MM.1S (cell line): ENCODE data around the gene ITGA2.
"Not testable (repeated sequence)": the region's sequence is repeated elsewhere in the genome, so short reads cannot be mapped to it uniquely, and the experiment has no call there.

ENCODE experiments used
- DNase-seq: peaks from one replicate; pipeline ENCODE4 v3.0.0-alpha.2; 2015
- H2AFZ ChIP-seq: fragments of 300-600 bp; sonication (generic); 2 replicates; pipeline ENCODE4 v1.6.0; 2016; ENCODE audit warnings: antibody characterized with exemption, low read length
- H3F3A ChIP-seq: fragments of 300-600 bp; sonication (generic); 2 replicates; pipeline ENCODE4 v1.6.1; 2016; ENCODE audit warnings: mild to moderate bottlenecking, antibody characterized with exemption, low read length, moderate library complexity, mixed read lengths; ENCODE audit not compliant: insufficient read depth
- H3K27ac ChIP-seq: fragments of 300-600 bp; sonication (generic); 2 replicates; pipeline ENCODE4 v1.5.1; 2016; ENCODE audit warnings: mild to moderate bottlenecking, low read length
- H3K27me3 ChIP-seq: fragments of 300-600 bp; sonication (generic); replicated peaks from 2 replicates; pipeline ENCODE4 v1.6.0; 2016; ENCODE audit warnings: low read length; ENCODE audit not compliant: insufficient read depth
- H3K36me3 ChIP-seq: fragments of 300-600 bp; sonication (generic); replicated peaks from 2 replicates; pipeline ENCODE4 v1.6.1; 2016; ENCODE audit warnings: mild to moderate bottlenecking, low read length, mixed read lengths; ENCODE audit not compliant: insufficient read depth
- H3K4me1 ChIP-seq: fragments of 300-600 bp; sonication (generic); 2 replicates; pipeline ENCODE4 v1.6.1; 2016; ENCODE audit warnings: low read length, mixed read lengths
- H3K4me2 ChIP-seq: fragments of 300-600 bp; sonication (generic); 2 replicates; pipeline ENCODE4 v1.6.0; 2016; ENCODE audit warnings: low read depth, low read length
- H3K4me3 ChIP-seq: fragments of 300-600 bp; sonication (generic); 2 replicates; pipeline ENCODE4 v1.5.1; 2016; ENCODE audit warnings: low read length, mixed read lengths
- H3K79me2 ChIP-seq: fragments of 300-600 bp; sonication (generic); 2 replicates; pipeline ENCODE4 v1.6.1; 2016; ENCODE audit warnings: mixed run types, low read length, mixed read lengths
- H3K9ac ChIP-seq: fragments of 300-600 bp; sonication (generic); 2 replicates; pipeline ENCODE4 v1.6.1; 2016; ENCODE audit warnings: low read length, mixed read lengths
- H3K9me2 ChIP-seq: fragments of 300-600 bp; sonication (generic); replicated peaks from 2 replicates; pipeline ENCODE4 v1.6.1; 2016; ENCODE audit warnings: mild to moderate bottlenecking, low read length, mixed read lengths; ENCODE audit not compliant: insufficient read depth
- H3K9me3 ChIP-seq: fragments of 300-600 bp; sonication (generic); replicated peaks from 2 replicates; pipeline ENCODE4 v1.6.1; 2016; ENCODE audit warnings: mild to moderate bottlenecking, low read length, mixed read lengths; ENCODE audit not compliant: insufficient read depth
- H4K20me1 ChIP-seq: fragments of 300-600 bp; sonication (generic); 2 replicates; pipeline ENCODE4 v1.6.1; 2016; ENCODE audit warnings: mild to moderate bottlenecking, low read length, moderate library complexity, mixed read lengths; ENCODE audit not compliant: insufficient read depth
- EZH2 ChIP-seq: fragments of 300-600 bp; sonication (generic); optimal IDR thresholded peaks from 2 replicates; pipeline ENCODE3; 2017; ENCODE audit warnings: low read depth, mild to moderate bottlenecking, antibody characterized with exemption, low read length, mixed read lengths
- EZH2phosphoT487 ChIP-seq: fragments of 300-600 bp; sonication (generic); IDR thresholded peaks from 2 replicates; pipeline ENCODE4 v1.6.1; 2018; ENCODE audit warnings: antibody characterized with exemption, low read length
- TF ChIP-seq, protein P1 (sequence below): fragments of 300-600 bp; sonication (generic); IDR thresholded peaks from 2 replicates; pipeline ENCODE4 v1.5.1; 2016; ENCODE audit warnings: antibody characterized with exemption, low read length, mixed read lengths

The ITGA2 gene

DNA sequence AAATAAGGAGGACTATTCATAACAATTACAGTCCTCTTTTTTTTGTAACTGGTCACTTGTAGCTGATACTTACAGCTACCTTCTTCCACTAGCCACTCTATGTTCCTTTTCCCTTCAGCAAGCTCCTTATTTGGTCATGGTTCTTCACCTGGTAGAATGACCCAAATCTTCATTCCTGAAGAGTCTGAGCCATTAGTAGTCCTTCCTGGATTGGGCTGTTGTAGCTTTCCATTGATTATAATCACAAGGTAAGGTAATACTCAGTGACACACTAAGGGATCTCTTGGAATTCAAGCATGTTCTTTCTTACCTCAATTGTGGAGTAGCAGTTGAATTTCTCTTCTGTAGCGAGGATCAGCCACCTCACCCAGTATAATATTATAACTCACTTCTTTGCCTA lies 25.5 kb upstream of the ITGA2 start:
- no peak for TF ChIP-seq EZH2
- TF ChIP-seq, protein P1, sequence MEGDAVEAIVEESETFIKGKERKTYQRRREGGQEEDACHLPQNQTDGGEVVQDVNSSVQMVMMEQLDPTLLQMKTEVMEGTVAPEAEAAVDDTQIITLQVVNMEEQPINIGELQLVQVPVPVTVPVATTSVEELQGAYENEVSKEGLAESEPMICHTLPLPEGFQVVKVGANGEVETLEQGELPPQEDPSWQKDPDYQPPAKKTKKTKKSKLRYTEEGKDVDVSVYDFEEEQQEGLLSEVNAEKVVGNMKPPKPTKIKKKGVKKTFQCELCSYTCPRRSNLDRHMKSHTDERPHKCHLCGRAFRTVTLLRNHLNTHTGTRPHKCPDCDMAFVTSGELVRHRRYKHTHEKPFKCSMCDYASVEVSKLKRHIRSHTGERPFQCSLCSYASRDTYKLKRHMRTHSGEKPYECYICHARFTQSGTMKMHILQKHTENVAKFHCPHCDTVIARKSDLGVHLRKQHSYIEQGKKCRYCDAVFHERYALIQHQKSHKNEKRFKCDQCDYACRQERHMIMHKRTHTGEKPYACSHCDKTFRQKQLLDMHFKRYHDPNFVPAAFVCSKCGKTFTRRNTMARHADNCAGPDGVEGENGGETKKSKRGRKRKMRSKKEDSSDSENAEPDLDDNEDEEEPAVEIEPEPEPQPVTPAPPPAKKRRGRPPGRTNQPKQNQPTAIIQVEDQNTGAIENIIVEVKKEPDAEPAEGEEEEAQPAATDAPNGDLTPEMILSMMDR = no peak
- TF ChIP-seq EZH2phosphoT487 = no peak
- H3F3A ChIP-seq = no peaks in the 10 kb centered on the region
- H3K4me3 ChIP-seq = no peak overlapping the region
- no peaks in the 10 kb centered on the region for H3K27me3 ChIP-seq
- H4K20me1 ChIP-seq = no peaks in the 10 kb centered on the region
- H3K36me3 ChIP-seq = no peaks in the 10 kb centered on the region
- no peak for DNase-seq
- no peak overlapping the region for H3K27ac ChIP-seq
- no peaks in the 10 kb centered on the region for H3K4me1 ChIP-seq
- H3K9me3 ChIP-seq = no peaks in the 10 kb centered on the region
- no peaks in the 10 kb centered on the region for H3K9me2 ChIP-seq
- no peak overlapping the region for H3K4me2 ChIP-seq
- no peaks in the 10 kb centered on the region for H3K79me2 ChIP-seq
- H3K9ac ChIP-seq = no peak overlapping the region
- no peak overlapping the region for H2AFZ ChIP-seq

DNA sequence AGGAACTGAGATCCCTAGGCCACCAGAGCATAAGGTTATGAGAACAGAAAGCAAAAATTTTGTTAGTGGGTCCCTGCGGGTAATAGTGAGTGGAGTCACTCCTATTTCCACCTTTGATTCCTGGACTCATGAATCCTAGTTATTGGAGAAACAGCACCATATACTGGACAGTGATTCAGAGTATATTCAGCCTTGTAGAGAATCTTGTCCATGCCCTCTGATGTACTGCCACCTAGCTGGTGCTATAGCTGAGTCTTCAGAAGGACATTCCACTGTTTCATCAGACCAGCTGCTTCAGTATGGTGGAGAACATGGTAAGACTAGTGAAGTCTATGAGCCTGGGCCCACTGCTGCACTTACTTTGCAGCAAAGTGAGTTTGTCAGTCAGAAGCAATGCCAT lies 25.0 kb upstream of the ITGA2 start:
- H3K4me1 ChIP-seq = no peaks in the 10 kb centered on the region
- no peak overlapping the region for H3K9ac ChIP-seq
- no peaks in the 10 kb centered on the region for H3K79me2 ChIP-seq
- H3K27ac ChIP-seq = no peak overlapping the region
- H3K27me3 ChIP-seq = no peaks in the 10 kb centered on the region
- H4K20me1 ChIP-seq = no peaks in the 10 kb centered on the region
- no peak overlapping the region for H3K4me3 ChIP-seq
- no peaks in the 10 kb centered on the region for H3F3A ChIP-seq
- no peak for DNase-seq
- no peaks in the 10 kb centered on the region for H3K9me2 ChIP-seq
- H3K4me2 ChIP-seq = no peak overlapping the region
- TF ChIP-seq EZH2 = no peak
- no peak for TF ChIP-seq EZH2phosphoT487
- TF ChIP-seq, protein P1 = no peak
- H3K9me3 ChIP-seq = no peaks in the 10 kb centered on the region
- H3K36me3 ChIP-seq = no peaks in the 10 kb centered on the region
- H2AFZ ChIP-seq = no peak overlapping the region

DNA sequence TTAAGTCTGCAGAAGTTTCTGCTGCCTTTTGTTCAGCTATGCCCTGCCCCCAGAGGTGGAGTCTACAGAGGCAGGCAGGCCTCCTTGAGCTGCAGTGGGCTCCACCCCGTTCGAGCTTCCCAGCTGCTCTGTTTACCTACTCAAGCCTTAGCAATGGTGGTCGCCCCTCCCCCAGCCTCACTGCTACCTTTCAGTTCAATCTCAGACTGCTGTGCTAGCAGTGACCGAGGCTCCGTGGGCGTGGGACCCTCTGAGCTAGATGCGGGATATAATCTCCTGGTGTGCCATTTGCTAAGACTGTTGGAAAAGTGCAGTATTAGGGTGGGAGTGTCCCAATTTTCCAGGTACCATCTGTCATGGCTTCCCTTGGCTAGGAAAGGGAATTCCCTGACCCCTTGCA lies 13.0 kb upstream of the ITGA2 start:
- H4K20me1 ChIP-seq, H3K79me2 ChIP-seq, H3K36me3 ChIP-seq, H3K9me3 ChIP-seq, H3K4me1 ChIP-seq, H2AFZ ChIP-seq, H3K9me2 ChIP-seq, H3K27ac ChIP-seq, H3K4me3 ChIP-seq, H3K4me2 ChIP-seq, H3K9ac ChIP-seq, H3K27me3 ChIP-seq, H3F3A ChIP-seq, DNase-seq: not testable (repeated sequence)

DNA sequence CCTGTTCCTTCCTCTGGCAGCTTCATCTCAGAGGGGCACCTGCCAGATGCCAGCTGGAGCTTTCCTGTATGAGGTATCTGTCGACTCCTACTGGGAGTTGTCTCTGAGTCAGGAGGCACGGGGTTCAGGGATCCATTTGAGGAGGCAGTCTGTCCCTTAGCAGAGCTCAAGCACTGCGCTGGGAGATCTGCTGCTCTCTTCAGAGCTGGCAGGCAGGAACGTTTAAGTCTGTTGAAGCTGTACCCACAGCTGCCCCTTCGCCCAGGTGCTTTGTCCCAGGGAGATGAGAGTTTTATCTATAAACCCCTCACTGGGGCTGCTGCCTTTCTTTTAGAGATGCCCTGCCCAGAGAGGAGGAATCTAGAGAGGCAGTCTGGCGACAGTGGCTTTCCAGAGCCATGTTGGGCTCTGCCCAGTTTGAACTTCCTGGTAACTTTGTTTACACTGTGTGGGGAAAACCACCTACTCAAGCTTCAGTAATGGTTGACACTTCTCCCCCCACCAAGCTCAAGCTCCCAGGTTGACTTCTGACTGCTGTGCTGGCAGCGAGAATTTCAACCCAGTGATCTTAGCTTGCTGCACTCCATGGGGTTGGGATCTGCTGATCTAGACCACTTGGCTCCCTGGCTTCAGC lies 11.8 kb upstream of the ITGA2 start:
- no peaks in the 10 kb centered on the region for H3K36me3 ChIP-seq
- no peak overlapping the region for H3K4me3 ChIP-seq
- H3K79me2 ChIP-seq = no peaks in the 10 kb centered on the region
- no peaks in the 10 kb centered on the region for H3K9me2 ChIP-seq
- H3K4me1 ChIP-seq = no peaks in the 10 kb centered on the region
- no peak overlapping the region for H3K27ac ChIP-seq
- H3K9me3 ChIP-seq = no peaks in the 10 kb centered on the region
- no peaks in the 10 kb centered on the region for H3K27me3 ChIP-seq
- H3F3A ChIP-seq = no peaks in the 10 kb centered on the region
- no peaks in the 10 kb centered on the region for H4K20me1 ChIP-seq
- TF ChIP-seq EZH2 (no peak), EZH2phosphoT487 (no peak)
- TF ChIP-seq, protein P1 = no peak
- DNase-seq = no peak
- H3K4me2 ChIP-seq = no peak overlapping the region
- H3K9ac ChIP-seq = no peak overlapping the region
- H2AFZ ChIP-seq = no peak overlapping the region
